G401.6 (cell line): ENCODE data around the gene RARB.

ENCODE experiments used
- FAIRE-seq: peaks from 2 replicates; lab custom pipeline; 2012; peaks lifted over from hg19 to GRCh38; lab: Jason Lieb, UNC

The RARB gene

DNA sequence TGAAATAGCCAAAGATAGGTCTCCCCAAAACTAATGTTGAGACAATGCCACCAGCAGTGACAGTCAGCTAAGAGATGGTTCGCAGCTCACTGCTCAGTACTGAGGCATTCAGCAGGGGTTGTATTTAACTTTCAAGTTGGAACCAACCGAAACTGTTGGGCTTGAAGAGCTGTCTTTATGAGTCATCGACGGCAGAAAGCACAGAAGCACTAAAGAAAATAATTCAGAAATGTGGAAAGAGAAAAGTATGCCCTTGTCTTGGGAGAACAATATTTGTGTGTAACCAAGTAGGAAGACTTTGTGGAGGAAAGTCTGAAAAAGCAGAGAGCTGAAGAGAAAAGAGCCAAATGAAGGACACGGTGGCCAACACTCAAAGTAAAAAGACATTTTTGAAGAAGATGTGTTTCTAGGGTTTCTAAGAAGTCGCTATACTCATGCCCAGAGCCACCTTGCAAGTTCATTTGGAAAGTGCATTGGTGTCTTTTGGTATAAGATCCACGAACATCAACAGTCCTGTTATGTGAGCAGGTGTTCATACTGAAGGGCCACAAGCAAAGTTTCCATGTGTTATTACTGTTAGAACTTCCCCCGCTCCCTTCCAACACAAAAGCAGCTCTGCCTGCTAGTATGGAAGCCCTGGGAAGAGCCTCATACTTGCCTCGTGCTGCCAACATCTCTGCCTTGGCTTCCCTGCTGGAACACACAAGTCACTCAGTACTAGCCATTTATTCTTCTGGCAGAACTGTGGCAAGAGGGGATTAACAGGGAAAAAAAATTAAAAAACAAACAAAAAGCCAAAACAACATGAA lies 4.1 kb upstream of the RARB start:
- no peak for FAIRE-seq

DNA sequence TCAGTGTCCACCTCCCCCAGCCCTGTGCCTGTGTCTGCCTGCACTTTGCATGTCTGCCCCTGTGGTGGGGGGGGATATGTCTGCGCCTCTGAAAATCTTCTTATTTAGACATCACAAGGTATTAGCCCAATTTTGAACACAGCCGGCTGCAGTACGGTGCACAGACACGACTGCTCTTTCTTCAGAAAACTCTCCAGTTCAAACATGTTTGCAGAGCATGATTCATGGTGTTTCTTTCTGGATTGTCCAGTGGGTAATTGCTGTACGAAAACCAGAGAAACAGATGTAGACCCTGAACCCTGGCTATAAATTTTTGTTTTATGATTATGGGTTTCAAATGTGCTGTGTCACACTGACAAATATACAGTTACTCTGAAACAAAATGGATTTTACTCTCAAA lies 3.4 kb upstream of the RARB start:
- no peak for FAIRE-seq

DNA sequence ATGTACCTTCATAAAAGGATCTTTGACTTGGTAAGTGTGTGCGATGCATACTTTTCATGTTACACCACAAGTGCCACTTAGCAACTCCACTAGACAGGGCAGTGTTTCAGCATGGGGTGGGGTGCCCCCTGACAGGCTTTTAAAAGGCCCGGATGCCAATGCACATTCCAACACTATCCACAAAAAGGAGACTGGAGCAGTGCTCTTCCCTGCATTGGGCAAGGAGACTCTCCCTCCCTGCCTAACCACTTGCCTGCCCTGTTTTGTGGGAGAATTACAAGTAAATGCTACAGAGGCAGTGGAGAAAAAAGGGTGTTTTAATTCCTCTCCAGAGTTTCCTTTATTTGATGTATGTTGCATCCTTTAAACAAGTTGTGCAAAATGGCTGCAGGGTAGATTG lies 1.7 kb upstream of the RARB start:
- FAIRE-seq, result no peak

DNA sequence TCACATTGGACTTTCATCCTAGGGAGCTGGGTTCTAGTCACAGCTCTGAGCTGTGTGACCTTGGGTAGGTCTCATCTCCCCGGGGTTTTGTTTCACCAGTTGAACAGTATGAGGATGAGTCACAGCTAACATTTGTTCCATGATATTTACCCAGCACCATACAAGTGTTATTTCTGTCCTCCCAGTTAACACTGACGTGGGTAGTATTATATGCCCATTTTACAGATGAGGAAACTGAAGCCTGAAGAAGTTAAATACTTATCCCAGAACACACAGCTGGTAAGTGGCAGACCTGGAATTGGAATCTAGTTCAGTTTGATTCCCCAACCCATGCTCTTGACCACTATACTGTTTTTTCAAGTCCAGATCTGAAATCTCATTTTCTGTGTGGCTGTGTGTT lies 908 bp upstream of the RARB start:
- FAIRE-seq, result no peak

DNA sequence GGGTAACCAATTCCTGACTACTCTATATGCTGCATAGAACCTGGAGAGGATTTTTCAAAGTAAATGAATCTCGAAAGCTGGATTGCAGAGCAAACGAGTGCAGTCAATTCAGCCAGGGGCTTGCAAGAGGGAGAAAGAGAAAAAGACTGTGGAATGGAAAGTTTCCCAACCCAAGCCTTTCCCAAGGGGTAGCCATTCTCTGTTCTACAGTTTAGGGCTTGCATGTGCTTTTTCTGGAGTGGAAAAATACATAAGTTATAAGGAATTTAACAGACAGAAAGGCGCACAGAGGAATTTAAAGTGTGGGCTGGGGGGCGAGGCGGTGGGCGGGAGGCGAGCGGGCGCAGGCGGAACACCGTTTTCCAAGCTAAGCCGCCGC lies 511 bp upstream of the RARB start:
- FAIRE-seq, result no peak

DNA sequence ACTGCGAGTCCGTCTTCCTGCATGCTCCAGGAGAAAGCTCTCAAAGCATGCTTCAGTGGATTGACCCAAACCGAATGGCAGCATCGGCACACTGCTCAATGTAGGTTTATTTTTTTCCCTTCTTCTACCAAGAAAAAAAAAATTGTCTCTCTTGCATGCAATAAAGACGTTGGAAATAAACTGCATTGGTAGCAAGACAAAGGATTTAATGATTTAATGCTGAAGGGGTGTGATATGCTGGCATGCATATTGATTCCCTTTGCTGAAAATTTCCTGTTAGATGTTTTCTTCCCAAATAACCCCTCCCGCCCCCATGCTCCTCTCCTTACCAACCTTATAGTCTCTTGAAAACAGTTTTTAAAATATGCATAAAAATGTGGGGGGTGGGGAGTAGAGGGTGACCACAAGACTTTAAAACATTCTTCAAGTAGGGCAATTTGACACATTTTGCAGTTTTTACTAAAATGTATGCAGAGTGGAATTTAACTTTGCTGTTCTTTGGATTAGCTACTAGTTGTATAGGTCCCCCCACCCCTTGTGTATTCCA lies 799 bp downstream of the RARB start:
- FAIRE-seq, result no peak

DNA sequence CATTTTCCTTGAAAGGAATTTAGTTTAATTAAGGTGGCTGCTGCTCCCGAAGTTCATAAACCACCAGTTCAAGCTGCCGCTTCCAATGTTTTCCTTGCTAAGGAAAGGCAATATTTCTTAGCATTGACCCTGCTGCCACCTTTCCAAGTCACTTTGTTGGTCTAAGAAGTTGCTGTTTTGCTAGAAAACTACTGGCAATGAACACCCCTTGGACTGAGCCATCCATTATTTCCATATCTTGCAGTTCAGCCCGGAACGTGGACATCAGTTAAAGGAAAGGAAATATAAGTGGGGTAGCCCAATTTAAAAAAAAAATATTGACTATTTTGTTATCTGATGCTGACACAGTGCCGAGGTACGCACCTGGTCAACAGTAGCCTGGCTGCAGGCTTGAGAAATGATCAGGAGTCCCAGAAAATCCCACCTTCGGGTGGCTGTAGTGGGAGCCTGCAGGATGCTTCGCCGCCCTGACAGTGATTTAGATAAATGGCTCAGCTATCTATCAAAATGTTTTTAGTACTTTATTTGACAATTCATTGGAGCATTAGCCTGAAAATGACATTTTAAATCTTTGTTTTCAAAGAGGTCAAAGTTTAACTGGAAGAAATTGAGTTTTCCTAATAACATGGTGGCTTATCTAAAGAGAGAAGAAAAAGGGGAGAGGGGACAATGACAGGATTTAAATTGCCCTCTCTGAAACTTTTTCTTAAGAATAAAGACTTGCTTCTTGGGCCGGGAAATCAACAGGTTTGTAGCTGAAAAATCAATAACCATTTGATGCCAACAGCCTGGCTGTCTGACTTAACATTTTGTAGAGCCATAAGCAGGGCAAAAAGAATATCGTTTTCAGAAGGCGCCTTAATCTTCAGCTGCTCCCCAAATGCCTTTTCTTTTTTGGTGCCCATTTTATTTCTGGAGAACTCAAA lies 1.6 kb downstream of the RARB start:
- FAIRE-seq, result no peak

DNA sequence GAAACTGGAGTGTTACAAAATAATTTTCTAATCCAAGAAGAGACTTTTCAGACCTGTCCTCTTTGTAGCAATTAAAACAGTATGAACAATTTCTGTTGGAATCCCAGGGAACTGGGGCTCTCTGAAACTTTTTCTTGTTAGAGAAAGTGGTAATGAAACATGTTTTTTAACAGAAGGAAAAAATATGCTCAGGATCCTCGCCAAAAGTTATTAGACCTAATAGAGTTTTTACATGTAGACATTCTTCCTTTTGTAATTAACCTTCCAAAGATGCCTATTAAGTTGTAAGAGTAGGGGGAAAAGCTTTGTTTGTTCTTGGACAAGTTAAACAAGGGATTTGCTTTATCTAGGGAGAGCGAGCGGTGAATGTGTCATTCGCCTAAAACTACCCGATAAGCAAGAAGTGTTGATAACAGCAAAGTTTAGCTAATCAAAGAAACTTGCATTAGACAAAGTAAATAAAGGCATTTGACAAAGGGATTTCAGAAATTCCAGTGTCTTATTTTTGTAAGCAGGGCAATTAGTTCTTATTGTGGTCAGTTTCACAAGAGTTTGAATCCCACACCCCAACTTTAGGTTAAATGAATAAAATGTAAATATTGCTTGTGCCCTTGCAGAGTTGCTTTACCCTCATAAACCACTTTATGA lies 2.3 kb downstream of the RARB start:
- no peak for FAIRE-seq

DNA sequence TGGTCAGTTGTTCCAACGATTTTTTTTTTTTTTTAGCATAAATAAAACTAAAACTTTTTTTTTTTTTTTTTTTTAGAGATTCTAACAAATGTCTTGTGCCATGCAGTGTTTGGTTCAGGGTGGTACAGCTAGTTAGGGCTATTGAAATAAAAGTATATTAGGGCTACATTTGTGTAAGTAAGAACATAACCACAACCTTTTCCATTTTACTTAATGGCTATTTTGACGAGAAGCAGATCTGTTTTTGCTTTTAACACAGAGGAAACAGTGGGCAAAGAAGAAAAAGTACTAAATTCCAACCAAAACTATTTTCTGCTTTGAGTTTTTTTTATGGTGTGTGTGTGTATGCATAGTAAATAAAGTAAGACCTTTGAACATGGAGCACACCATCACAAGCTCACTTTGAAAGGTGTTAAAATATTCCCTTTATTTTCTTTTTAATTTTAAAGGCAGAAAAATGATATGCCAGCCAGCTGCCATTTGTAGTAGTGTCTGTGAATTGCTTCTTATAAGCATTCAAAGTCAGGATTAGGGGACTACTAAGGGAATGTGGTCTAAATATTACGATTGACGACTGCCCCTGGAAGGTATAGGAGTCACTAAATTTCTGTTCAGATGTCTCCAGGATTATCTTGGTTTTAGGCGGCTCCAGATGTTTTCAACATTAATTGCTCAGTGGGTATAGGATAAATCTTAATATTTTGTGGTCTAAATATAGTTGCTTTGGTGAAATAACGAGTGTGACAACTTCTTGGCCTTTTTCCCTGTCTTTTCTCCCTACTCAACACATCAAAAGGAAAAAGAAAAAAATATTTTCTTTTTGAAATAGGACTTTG lies 3.1 kb downstream of the RARB start:
- no peak for FAIRE-seq

DNA sequence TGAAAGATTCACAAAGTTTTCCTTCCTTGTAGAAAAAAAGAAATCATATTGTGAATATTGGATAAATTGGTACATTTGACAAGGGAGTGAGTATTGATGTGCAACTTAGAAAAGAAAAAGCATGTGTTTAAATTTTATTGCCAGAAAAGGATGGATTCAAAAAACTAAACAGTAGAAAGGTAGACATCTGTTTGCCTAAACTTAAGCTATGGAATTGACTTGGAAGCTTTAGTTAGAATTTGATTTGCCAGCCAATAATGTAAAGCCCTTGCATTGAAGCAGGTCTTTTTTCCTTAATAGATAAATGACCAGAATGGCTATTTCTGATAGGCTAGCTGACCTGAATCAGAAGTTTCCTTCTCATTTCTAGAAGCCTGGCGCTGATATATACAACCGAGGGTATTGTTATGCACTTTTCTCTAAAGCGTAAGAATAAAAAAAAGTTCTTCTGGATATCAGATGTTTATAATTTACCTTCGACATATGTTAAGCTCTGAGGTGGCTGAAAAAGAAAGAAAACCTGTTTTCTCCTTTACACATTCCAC lies 4.2 kb downstream of the RARB start:
- FAIRE-seq, result no peak

DNA sequence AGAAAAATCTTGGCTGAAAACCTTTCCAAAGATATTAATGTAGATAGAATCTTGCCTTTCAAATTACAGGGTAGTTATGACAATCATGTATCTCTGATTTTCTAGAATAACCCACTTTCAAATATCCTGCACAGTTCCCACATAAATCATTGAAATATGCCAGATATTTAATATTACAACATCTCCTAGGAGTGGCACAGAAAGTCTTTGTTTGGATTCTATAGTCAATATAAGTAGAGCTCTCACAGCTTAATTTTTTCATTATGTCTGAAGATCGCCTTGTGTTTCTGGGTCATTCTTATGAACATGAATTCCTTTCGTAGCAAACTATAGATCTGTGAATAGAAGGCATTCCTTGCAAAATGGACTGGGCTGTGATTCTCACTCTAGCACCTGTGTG lies 5.0 kb downstream of the RARB start:
- FAIRE-seq, result no peak

DNA sequence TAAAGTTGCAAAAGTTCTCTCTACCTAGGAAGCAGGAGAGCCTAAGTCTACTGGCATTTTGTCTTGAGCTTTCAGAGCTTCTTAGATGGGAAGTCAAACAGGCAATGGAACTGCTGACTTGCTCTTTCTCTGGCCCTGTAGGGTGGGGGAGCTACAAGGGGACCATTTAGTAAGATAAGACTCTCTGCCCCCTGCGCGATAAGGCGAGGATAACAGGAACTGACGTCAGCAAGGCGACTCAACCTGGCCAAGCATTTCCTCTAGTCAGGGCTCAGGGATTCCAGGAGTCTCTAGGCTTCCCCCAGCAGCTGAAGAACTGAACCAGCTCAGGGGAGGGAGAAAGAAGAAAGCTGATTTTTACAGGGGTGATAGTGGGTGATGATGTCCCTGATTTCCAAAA lies 5.8 kb downstream of the RARB start:
- no peak for FAIRE-seq

DNA sequence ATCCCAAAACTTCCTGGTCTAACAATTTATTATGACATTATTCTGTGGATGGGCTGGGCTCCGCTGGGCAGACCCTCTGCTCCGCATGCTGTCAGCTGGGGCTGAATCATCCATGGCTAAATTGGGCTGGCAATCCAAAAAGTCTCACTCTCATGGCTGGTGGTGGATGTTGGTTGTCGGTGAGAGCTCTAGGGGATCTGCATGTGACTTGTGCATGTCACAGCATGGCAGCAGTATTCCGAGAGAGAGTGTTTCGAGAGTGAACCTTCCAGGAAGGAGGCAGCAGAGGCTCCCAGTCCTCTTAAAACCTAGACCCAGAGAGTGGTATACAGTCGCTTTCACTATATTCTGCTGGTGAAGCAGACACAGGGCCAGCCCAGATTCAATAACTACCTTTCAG lies 9.9 kb downstream of the RARB start:
- no peak for FAIRE-seq

DNA sequence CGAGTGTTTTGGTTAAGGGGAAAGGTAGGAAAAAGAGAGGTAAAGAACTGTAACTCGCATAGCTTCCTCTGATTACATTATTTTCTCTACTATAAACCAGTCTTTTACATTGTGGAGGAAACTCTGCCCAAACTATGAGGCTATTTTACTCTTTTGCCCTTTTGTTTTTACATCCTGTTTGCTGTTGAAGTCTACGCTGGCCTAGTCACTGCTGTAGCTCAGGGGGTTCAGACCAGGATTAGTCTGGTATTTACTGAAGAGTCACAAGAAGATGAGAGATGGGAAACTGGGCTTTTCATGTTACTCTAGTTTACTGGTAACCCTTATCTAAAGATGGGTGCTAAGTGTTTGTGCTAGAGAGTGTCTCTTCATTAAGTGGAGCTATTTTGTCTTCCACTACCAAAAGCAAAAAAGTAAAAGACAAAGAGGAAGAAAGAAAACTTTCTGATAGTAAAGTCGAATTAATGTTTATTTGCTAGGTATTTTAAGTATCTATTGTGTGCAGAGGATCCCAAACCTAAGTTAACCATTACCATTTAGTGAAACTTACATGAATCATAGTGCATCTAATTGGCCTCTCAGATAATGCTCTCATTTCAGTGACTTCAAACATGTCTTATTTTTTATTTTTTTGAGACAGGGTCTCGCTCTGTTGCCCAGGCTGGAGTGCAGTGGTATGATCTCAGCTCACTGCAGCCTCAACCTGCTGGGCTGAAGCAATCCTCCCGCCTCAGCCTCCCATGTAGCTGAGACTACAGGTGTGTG lies 10.9 kb downstream of the RARB start:
- no peak for FAIRE-seq

DNA sequence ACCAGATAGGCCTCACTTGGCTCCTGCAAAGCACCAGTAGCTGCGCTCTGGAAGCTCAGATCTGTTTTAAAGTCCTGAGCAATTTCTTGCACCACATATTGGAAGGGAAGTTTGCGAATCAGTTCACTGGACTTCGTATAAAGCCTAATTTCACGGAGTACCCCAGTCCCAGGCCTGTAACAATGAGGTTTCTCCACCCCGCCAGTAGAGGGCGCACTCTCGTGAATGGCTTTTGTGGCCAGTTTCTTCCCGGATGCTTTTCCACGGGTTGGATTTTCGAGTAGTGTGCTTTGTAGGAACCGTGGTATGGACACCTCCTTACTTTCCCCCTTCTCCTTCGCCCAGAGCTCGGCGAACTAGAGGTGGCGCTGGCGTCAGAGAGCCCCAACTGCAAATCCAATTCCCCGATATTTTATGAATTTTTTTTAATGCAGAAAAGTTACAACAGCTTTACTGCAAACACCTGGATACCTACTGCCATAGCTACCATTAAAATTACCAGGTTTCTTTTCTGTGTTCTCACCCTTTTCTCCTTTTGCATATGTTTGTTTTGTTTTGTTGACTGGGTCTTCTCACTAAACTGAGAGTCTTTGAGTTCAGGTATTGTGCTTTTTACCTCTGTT lies 13.3 kb downstream of the RARB start:
- FAIRE-seq, result no peak

DNA sequence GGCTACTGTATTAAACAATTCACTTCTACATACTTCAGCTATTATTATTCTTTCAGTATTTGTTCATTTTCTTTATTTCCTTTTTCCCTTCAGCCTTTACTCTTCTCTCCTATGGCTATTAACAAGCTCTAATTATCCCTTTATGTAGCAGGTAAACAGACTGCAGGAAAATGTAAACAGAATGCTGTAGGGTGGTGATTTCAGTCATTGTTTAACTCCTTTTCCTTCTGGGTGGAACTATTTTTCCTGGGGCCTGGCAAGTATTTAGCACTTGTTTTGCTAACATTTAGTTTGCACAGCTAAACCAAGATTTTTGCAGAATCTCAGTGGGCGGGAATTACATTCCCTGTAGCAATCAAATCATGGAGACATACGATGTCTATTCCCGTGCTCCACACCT lies 14.4 kb downstream of the RARB start:
- FAIRE-seq, result no peak

DNA sequence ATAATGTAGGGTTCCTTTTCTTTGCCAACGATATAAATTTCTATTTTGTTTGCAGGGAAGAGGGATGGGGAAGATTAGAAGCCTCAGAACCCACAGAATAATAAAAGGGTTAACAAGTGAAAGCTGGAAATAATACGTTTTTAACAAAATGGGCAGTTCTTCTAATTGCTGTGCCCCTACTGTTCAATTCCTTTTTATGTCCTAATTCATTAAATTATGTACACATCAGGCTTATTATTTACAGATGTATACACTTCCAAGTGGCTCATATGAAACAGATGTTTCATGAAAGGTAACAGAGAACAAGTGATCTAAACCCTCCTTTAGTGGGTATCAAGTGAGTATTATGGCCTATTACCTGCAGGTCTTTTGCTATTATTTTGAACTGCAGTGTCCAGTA lies 16.2 kb downstream of the RARB start:
- no peak for FAIRE-seq

DNA sequence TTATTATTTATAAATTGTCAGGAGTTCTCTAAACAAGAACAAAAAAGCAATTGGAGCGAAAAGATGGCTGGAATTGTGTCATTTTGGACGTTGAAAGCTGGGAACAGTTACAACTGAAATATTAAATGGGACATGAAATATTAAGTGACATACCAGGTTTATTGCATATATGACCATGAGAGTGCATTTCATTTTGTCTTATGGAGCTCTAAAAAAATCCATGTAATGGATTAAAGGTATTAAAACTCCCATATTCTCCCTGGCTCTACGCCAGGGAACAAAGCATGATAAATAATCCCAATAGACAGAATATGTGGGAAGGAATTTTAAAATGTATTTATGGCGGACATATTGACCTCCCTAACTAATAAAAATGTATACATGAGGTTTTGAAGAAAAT lies 17.7 kb downstream of the RARB start:
- FAIRE-seq, result no peak

DNA sequence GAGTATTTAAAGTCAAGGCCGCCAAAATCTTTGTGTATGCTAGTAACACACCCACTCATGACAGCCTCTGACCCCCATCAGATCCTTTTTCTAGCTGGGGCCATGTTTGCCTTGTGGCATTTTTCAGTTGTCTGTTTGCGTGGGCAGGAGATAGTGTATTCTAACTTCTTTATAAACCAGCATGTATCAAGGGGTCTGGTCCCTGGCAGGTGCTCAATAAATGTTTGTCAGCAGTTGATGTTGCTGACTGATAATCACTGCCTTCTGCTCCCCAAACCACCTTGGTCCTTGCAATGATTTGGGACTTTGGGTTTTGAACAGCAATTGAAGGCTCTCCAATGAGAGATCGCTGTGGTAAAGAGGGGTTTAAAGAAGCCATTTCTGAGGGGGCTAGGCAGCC lies 19.2 kb downstream of the RARB start:
- FAIRE-seq, result no peak

DNA sequence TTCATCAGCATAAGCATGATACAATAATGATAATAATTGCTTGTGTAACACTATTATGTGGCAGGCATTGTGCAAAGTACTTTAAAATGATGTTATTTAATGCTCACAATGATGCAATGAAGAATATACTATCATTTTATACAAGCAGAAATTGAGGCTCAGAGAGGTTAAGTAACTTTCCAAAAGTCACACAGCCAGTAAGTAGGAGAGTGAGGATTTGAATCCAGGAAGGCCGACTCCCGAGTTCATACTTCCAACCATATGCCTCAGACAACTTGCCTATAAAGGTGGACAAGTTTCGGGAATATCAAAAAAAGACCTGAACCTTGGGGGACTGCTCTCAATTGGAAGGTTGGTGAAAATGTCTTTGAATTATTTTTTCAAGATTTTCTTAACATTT lies 19.9 kb downstream of the RARB start:
- FAIRE-seq, result no peak
